ENCODE results near the gene DIP2C.
"Not testable (repeated sequence)": the region's sequence is repeated elsewhere in the genome, so short reads cannot be mapped to it uniquely, and the experiment has no call there.

Gene DIP2C

DNA sequence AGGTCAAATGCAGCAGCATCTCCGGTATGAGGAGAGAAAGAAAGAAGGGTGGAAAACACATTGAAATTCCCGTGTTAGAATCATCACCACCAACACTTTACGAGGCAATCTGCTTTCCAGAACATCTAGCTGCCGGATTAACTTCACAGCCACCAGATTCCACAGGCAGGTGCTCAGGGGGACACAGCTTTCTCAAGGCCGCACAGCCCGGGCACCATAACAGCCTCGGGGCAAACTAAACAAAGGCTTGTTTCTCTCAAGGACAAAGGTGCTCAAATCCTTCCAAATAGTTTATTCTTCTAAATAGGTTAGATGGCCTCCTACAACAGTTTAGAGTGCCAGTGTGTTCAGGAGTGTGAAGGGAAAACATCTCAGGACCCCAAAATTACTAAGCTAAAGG, 156.3 kb downstream of the DIP2C start:
- Histone ChIP-seq H2AFZ (ENCODE audit: low read depth, low read length) (no peak overlapping the region), H3K4me1 (ENCODE audit: insufficient read depth, low read length) (no peaks in the 10 kb centered on the region), H3K9me3 (ENCODE audit: low read length) (peaks cover 4% of the 10 kb centered on the region), H3K27me3 (ENCODE audit: insufficient read depth, low read length) (no peaks in the 10 kb centered on the region), H3K4me3 (ENCODE audit: low read length) (no peak overlapping the region), H3K36me3 (ENCODE audit: insufficient read depth, low read length) (no peaks in the 10 kb centered on the region)

DNA sequence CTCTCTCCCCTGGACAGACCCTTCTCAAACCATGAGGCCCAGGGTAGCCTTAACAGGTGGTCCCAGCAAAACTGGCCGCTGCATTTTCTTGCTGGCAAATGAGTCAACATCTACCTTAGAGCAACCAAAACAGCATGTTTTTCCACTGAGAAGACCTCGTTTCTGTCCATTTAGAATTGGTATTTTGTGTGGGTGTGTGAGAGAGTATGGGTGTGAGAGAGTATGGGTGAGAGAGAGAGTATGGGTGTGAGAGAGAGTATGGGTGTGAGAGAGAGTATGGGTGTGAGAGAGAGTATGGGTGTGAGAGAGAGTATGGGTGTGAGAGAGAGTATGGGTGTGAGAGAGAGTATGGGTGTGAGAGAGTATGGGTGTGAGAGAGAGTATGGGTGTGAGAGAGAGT, 157.1 kb downstream of the DIP2C start:
- not testable (repeated sequence) for H3K4me1 ChIP-seq (ENCODE audit: insufficient read depth, low read length)

DNA sequence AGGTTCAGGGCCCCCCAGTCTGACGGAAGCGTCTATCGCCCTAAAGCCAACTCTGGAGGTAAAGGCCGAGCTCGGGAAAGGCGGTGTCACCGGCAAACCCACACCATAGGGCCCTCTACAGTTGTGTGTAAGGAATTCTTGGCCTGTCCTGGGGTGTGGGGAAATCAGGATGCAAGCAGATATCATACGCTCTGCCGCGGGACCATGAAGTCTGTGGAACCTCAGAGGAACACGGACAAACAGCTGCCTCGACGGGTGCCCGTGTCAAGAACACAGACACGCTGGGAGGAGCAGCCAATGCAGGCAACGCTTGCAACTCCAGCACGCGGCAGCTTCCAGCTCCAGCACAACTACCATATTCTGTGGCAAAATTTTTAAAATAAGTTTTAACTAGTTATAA, 157.9 kb downstream of the DIP2C start:
- no peaks in the 10 kb centered on the region for H3K27me3 ChIP-seq (ENCODE audit: insufficient read depth, low read length)
- H3K36me3 ChIP-seq (ENCODE audit: insufficient read depth, low read length) = no peaks in the 10 kb centered on the region
- H3K4me1 ChIP-seq (ENCODE audit: insufficient read depth, low read length) = no peaks in the 10 kb centered on the region
- no peak overlapping the region for H3K4me3 ChIP-seq (ENCODE audit: low read length)
- H2AFZ ChIP-seq (ENCODE audit: low read depth, low read length) = no peak overlapping the region
- H3K9me3 ChIP-seq (ENCODE audit: low read length) = peaks cover 7% of the 10 kb centered on the region

More for the DNA sequence above, 157.1 kb downstream of the DIP2C start:
- not testable (repeated sequence) for H2AFZ ChIP-seq (ENCODE audit: low read depth, low read length); H3K4me3 ChIP-seq (ENCODE audit: low read length); H3K27me3 ChIP-seq (ENCODE audit: insufficient read depth, low read length); H3K36me3 ChIP-seq (ENCODE audit: insufficient read depth, low read length); H3K9me3 ChIP-seq (ENCODE audit: low read length)

DNA sequence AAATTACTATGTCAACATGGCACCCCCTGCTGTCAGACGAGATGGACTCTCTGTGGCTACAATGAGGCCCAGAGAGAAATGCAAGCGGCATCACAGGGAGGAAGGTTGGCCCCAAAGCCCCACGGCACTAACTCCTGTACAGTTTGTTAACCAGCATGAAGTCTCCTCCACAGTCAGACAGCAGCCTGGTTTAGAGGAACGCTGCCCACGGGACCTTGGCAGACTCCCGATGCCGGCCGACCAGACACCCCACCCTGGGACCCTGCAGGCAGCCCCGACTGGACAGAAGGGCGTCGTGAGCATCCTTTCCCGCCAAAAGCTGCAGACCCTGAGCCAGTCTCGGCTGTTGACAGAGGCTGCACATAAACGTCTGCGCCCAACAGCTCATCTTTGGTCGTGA, 158.8 kb downstream of the DIP2C start:
- H2AFZ ChIP-seq (ENCODE audit: low read depth, low read length) = no peak overlapping the region
- no peaks in the 10 kb centered on the region for H3K27me3 ChIP-seq (ENCODE audit: insufficient read depth, low read length)
- no peaks in the 10 kb centered on the region for H3K36me3 ChIP-seq (ENCODE audit: insufficient read depth, low read length)
- no peaks in the 10 kb centered on the region for H3K4me1 ChIP-seq (ENCODE audit: insufficient read depth, low read length)
- peaks cover 5% of the 10 kb centered on the region for H3K9me3 ChIP-seq (ENCODE audit: low read length)
- no peak overlapping the region for H3K4me3 ChIP-seq (ENCODE audit: low read length)

DNA sequence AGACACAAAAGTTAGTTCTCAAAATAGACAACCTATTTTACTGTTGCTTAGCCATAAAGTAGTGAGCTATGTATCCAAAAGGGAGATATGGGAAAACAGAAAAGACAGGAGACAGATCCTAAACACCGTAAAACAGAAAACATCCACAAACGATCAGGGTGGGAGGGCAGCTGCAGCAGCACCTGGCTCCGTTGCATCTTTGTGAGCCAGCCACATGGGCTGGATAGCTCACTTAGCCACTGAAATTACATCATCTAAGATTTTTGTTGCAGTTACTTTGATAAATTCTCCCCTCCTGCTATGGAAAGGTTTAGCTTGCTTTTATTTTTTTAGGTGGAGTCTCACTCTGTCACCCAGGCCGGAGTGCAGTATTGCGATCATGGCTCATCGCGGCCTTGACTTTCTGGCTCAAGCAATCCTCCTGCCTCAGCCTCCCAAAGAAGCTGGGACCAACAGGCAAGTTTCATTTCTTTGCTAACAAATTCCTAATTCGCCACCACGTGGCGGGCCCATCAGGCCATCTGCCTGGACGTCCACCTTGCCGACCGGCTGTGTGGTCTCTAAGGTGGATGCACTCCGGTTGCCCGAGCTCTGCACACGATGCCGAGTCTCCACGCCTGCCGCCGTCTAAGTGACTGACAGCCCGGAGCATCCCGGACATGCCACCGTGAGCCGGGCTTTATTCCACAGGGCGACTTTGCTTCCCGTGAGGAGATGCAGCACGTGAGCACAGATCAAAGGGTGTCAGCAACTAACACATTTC, 159.8 kb downstream of the DIP2C start:
- Histone ChIP-seq H3K4me1 (ENCODE audit: insufficient read depth, low read length) (no peaks in the 10 kb centered on the region), H3K9me3 (ENCODE audit: low read length) (peaks cover 5% of the 10 kb centered on the region), H3K27me3 (ENCODE audit: insufficient read depth, low read length) (no peaks in the 10 kb centered on the region), H2AFZ (ENCODE audit: low read depth, low read length) (no peak overlapping the region), H3K36me3 (ENCODE audit: insufficient read depth, low read length) (no peaks in the 10 kb centered on the region), H3K4me3 (ENCODE audit: low read length) (no peak overlapping the region)

DNA sequence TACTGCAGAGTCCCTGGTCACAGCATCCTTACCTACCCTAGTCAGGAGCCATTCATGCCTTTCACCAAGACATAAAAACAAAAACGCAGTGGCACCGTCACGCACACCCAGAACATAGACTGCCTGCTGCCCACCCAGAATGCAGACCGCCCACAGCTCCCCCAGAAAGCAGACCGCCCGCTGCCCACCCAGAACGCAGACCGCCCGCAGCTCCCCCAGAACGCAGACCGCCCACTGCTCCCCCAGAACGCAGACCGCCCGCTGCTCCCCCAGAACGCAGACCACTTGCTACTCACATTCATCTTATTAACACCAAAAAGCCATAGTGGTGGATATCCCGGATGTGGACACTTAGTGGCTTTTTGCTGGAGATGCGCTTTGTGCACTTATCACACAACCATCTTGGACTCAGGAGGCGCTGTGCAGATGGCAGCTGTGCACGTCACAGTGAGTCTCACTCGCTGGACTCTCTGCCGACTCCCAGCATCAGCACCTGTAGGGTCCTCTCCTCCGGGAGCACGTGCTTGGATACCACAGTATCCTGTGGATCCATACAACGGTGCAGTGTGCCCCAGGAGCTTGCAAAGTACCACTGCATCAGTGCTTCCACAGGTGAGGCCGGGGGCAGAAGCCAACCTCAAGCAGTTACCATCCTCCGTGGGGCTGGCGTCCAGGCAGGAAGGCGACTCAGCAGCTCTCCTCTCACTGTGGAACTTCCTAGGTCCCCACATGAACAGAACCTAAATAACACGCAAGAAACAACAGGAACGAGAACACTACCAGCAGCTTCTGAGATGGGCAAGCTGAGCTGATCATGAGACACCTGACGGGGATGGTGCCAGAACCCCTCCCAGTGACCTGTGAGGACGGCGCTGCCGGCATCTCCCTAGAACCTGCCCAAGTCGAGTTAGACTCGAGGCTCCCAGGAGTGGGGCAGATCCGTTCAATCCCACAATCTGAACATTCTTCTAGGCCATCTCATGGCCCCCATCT, 161.0 kb downstream of the DIP2C start:
- no peaks in the 10 kb centered on the region for H3K27me3 ChIP-seq (ENCODE audit: insufficient read depth, low read length)
- H3K4me3 ChIP-seq (ENCODE audit: low read length) = no peak overlapping the region
- no peak overlapping the region for H2AFZ ChIP-seq (ENCODE audit: low read depth, low read length)
- no peaks in the 10 kb centered on the region for H3K36me3 ChIP-seq (ENCODE audit: insufficient read depth, low read length)
- H3K4me1 ChIP-seq (ENCODE audit: insufficient read depth, low read length) = no peaks in the 10 kb centered on the region
- peaks cover 5% of the 10 kb centered on the region for H3K9me3 ChIP-seq (ENCODE audit: low read length)

DNA sequence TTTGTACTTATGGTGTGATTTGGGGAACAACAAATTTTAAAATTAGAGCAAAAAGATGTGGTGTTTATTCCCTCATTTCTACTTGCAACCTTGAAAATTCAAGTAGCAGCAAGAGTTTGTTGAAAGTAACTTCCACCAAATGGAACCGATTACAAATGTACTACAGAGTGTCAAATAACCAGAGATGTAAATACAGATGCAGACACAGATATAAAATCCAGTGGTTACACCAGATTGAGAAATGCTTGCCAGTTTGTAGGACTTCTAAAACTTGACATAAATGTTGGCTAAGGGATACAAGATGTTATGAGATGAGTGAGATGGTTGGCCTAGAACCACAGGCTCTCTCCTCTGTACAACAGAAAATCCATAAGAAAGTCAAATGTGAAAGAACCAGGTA, 162.1 kb downstream of the DIP2C start:
- Histone ChIP-seq H3K4me1 (ENCODE audit: insufficient read depth, low read length) (no peaks in the 10 kb centered on the region), H2AFZ (ENCODE audit: low read depth, low read length) (no peak overlapping the region), H3K36me3 (ENCODE audit: insufficient read depth, low read length) (no peaks in the 10 kb centered on the region), H3K4me3 (ENCODE audit: low read length) (no peak overlapping the region), H3K9me3 (ENCODE audit: low read length) (peaks cover 3% of the 10 kb centered on the region), H3K27me3 (ENCODE audit: insufficient read depth, low read length) (no peaks in the 10 kb centered on the region)

DNA sequence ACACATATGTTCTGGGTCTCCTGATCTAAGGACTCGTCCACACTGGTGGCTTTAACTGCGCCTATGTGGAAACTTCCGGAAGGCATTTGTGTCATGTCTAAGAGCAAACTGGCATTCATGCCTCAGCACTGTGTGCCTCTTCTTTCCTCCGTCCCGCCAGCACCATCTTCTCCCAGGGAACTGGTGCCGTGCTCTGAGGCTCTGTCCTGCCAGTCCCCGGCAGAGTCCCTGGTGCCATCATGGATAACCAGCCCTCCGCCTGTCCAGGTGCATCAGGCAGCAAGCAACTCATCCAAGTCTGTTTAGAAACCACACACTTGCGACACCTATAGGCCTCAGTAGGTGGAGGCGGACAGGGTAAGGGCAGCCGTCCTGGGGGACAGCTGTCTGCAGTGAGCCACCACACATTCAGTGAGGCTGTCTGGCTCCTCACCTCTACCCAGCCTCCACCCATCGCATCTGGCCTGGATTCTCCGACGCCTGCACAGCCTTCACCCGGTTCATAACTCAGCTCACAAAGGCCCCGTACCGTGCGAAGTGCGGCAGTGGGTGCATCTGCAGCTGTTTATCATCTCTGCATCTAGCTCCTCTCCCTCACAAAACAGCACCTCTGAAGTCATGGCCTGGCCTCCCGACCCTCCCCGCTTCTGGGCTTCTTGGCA, 162.7 kb downstream of the DIP2C start:
- H3K9me3 ChIP-seq (ENCODE audit: low read length) = peaks cover 3% of the 10 kb centered on the region
- no peak overlapping the region for H3K4me3 ChIP-seq (ENCODE audit: low read length)
- no peak overlapping the region for H2AFZ ChIP-seq (ENCODE audit: low read depth, low read length)
- H3K36me3 ChIP-seq (ENCODE audit: insufficient read depth, low read length) = no peaks in the 10 kb centered on the region
- H3K27me3 ChIP-seq (ENCODE audit: insufficient read depth, low read length) = no peaks in the 10 kb centered on the region
- H3K4me1 ChIP-seq (ENCODE audit: insufficient read depth, low read length) = peaks cover 3% of the 10 kb centered on the region

DNA sequence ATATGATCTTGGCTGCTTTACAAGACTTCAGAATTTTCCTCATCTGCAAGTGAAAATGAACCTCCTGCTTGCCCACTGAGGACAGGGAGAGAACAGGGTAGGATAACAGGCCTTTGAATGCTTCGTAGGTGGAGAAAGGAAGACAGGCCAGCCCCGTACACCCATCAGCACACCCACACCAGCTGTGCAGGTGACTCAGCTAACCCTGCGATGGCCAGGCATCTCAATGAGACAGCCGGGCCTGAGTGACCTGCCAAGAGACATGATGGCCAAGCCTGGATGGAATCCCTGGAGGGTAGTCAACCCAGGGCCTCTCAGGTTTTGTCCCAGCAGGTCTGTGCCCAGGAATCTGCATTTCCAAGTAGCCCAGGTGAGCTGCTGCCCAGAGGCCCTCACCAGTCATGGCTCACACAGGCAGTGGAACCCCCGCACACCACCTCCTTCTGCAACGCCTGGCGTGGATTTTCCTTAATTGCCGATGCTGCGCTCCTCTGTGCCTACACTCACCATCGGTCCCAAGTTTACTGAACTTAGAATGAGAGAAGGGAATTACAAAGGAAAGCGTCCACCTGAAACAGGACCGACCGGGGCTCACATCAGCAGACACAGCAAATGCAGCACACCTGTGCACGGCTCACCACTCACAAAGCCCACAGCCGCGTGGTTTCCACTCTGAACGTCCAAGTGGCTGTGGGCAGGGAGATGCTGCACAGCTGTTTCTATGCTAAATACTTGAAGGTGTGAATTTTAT, 163.7 kb downstream of the DIP2C start:
- peaks cover 8% of the 10 kb centered on the region for H3K4me1 ChIP-seq (ENCODE audit: insufficient read depth, low read length)
- no peaks in the 10 kb centered on the region for H3K27me3 ChIP-seq (ENCODE audit: insufficient read depth, low read length)
- no peaks in the 10 kb centered on the region for H3K36me3 ChIP-seq (ENCODE audit: insufficient read depth, low read length)
- H2AFZ ChIP-seq (ENCODE audit: low read depth, low read length) = no peak overlapping the region
- H3K9me3 ChIP-seq (ENCODE audit: low read length) = peaks cover 3% of the 10 kb centered on the region
- H3K4me3 ChIP-seq (ENCODE audit: low read length) = no peak overlapping the region

DNA sequence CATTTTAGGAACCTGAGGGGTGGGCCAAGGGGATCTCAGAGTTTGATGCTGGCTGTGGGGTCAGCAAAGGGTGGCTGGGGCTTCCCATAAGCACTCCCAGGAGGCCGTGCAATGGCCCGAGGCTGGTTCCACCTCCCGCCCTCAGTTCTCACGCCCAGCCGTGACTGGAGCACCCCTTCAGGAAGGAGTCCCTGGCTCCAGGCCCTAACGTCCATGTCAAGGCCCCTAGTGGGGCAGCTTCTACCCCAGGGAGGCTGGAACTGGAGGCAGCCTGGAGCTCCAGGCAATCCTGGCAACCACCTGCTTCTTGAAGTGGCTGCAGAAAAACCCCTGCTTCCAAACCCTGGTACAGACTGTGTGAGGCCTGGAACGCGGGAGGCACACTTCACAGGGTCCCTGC, 165.5 kb downstream of the DIP2C start:
- no peaks in the 10 kb centered on the region for H3K27me3 ChIP-seq (ENCODE audit: insufficient read depth, low read length)

DNA sequence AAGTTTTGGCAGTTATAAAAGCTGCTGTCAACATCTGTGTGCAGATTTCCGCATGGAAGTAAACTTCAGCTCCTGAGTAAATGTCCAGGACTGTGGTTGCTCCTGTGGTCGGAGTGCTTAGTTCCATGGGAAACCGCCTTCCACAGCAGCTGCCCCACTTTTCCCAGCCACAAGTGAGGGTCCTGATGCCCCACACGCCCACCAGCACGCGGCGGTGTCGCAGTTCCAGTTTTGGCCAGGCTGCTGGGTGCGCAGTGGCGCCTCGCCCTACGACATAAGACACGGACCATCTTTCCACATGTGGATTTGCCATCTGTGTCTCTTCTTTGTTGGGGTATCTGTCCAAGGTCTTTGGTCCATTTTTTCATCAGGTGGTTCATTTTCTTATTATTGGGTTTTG, 167.1 kb downstream of the DIP2C start:
- Histone ChIP-seq H3K4me1 (ENCODE audit: insufficient read depth, low read length) (peaks cover 28% of the 10 kb centered on the region), H3K4me3 (ENCODE audit: low read length) (no peak overlapping the region), H3K36me3 (ENCODE audit: insufficient read depth, low read length) (peaks cover 9% of the 10 kb centered on the region), H3K9me3 (ENCODE audit: low read length) (no peaks in the 10 kb centered on the region), H2AFZ (ENCODE audit: low read depth, low read length) (no peak overlapping the region), H3K27me3 (ENCODE audit: insufficient read depth, low read length) (no peaks in the 10 kb centered on the region)

More for the DNA sequence above, 165.5 kb downstream of the DIP2C start:
- peaks cover 3% of the 10 kb centered on the region for H3K9me3 ChIP-seq (ENCODE audit: low read length)
- H2AFZ ChIP-seq (ENCODE audit: low read depth, low read length) = no peak overlapping the region
- peaks cover 9% of the 10 kb centered on the region for H3K36me3 ChIP-seq (ENCODE audit: insufficient read depth, low read length)
- H3K4me3 ChIP-seq (ENCODE audit: low read length) = no peak overlapping the region
- peaks cover 16% of the 10 kb centered on the region for H3K4me1 ChIP-seq (ENCODE audit: insufficient read depth, low read length)
